Left lung (tissue), 10 donors: ENCODE results near the gene TECTB. TPM values are rescaled to one million over a fixed set of nuclear protein-coding genes. Genes with fewer than 3 reads are reported as not detected.

Experiments used
- ATAC-seq: fragments of 200-7000 bp; cut with Tn5 transposase; one replicate; pipeline ENCODE4 v1.9.1; 2020; ENCODE audit warnings: moderate library complexity
- DNase-seq, 4 donors: peaks; one replicate each; pipeline ENCODE4 v3.0.0-alpha.2; 2013 to 2020
- H3K27ac ChIP-seq, 2 donors: fragments of 200-600 bp; sonication (generic) in 1 of 2; one replicate each; pipeline versions ENCODE4 v1.5.0 to v1.8.0; 2020 to 2021
- H3K27me3 ChIP-seq, 2 donors: fragments of 200-600 bp; sonication (generic) in 1 of 2; one replicate each; pipeline versions ENCODE4 v1.5.0 to v1.8.0; 2020 to 2021
- H3K36me3 ChIP-seq, 2 donors: fragments of 200-600 bp; sonication (generic) in 1 of 2; one replicate each; pipeline versions ENCODE4 v1.5.0 to v1.8.0; 2020 to 2021
- H3K4me1 ChIP-seq, 2 donors: fragments of 200-600 bp; one replicate each; pipeline ENCODE4 v1.8.0; 2021
- H3K4me3 ChIP-seq, 2 donors: fragments of 200-600 bp; sonication (generic) in 1 of 2; one replicate each; pipeline versions ENCODE4 v1.5.0 to v1.8.0; 2020 to 2021; ENCODE audit warnings: mild to moderate bottlenecking in 1 of 2
- H3K9me3 ChIP-seq, 2 donors: fragments of 200-600 bp; sonication (generic) in 1 of 2; one replicate each; pipeline versions ENCODE4 v1.5.0 to v1.8.0; 2020 to 2021
- intact Hi-C, 2 donors: fragments of 100-400 bp; cut with DNase I; formaldehyde crosslinking; loops; one replicate each; pipeline versions ENCODE4 v1.11.2 to v1.14.2; 2022
- polyA plus RNA-seq, 6 donors: library from polyadenylated mRNA; unstranded; fragments of 120-200 nt; gene quantifications; one replicate each; pipeline ENCODE4 v1.2.1, GENCODE V29; 2013; ENCODE audit not compliant: insufficient read length in 6 of 6
- total RNA-seq, 2 donors: library from RNA; stranded (reverse); fragmentation: NEBNext Ultra II Directional; extraction: Animal tissue kit (Norgen Biotek cat#: 25700); gene quantifications; one replicate each; pipeline ENCODE4 v1.2.1, GENCODE V29; 2021
- TF ChIP-seq, protein P1 (sequence below), 2 donors: fragments of 200-600 bp; sonication (generic) in 1 of 2; IDR thresholded peaks; one replicate each; pipeline versions ENCODE4 v1.5.0 to v1.8.0; 2021; ENCODE audit warnings: antibody characterized with exemption in 2 of 2
- donor health status: DM: no; HTN: yes; CAD: no.
- donor health status: DM: no; HTN: no; CAD: no.

The TECTB gene
- total and polyA plus RNA-seq, 8 donors: not detected

DNA sequence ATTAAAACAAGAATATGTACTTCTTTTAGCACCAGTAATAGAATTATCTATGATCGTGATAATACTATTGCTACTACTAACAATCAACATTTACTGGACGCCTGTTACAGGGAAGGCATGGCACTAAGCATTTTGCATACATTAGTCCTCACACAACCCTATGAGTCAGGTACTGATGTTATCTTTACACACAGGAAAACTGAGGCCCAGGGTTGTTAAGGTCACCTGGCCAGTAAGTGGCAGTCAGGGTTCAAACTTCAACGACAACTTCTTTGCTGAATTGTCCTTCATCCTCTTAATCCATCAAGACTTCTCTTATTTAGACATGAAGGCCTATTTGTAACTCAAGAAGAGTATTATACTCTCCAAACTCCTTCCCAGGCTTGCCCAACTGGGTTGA is 48.8 kb downstream of the TECTB start:
- H3K27me3 ChIP-seq: no peaks in the 10 kb centered on the region
- no peaks in the 10 kb centered on the region for H3K36me3 ChIP-seq
- ATAC-seq (no peak), DNase-seq (no peak)
- H3K9me3 ChIP-seq: no peaks in the 10 kb centered on the region
- no peaks in the 10 kb centered on the region for H3K4me1 ChIP-seq
- no peak overlapping the region for H3K4me3 ChIP-seq
- intact Hi-C loops: no loop called here
- no peak overlapping the region for H3K27ac ChIP-seq
- TF ChIP-seq, protein P1, sequence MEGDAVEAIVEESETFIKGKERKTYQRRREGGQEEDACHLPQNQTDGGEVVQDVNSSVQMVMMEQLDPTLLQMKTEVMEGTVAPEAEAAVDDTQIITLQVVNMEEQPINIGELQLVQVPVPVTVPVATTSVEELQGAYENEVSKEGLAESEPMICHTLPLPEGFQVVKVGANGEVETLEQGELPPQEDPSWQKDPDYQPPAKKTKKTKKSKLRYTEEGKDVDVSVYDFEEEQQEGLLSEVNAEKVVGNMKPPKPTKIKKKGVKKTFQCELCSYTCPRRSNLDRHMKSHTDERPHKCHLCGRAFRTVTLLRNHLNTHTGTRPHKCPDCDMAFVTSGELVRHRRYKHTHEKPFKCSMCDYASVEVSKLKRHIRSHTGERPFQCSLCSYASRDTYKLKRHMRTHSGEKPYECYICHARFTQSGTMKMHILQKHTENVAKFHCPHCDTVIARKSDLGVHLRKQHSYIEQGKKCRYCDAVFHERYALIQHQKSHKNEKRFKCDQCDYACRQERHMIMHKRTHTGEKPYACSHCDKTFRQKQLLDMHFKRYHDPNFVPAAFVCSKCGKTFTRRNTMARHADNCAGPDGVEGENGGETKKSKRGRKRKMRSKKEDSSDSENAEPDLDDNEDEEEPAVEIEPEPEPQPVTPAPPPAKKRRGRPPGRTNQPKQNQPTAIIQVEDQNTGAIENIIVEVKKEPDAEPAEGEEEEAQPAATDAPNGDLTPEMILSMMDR (IDR thresholded peaks at IDR 0.05): no peak

DNA sequence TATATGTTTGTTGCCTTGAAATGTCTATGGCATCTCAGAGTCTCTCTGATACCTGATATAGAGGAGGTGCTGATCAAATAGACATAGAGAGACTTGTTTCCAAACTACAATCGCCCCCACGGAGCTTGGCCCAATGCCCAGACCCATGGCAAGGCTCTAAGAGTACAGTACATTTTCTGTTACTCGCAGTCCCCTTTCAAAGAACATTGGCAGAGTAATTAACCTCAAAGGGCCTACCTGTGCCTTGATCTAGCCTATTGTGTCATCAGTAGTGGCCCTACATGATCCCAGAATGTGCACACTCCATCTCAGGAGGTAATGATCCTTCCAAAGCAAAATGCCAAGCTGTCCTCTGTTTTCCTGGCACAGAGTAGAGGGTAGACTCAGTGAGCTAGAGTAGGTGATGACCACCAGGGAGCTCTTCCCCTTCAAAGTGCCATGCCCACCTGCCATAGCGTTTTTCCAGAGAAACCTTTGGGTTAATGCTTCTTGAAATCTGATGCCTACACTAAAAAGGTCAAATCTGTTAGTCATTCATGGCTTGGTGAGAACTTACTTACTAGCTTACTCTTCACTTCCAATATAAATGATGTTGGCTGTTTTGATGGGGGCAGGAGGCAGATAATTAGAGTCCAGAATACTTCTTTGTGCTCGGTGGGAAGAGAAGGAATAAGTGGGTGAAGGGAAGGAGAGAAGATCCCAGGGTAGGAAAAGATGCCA is 49.5 kb downstream of the TECTB start:
- intact Hi-C loops: no loop called here
- H3K4me3 ChIP-seq: no peak overlapping the region
- DNase-seq: peak in 1 of 4 donors; percentile 7
- H3K27me3 ChIP-seq: no peaks in the 10 kb centered on the region
- TF ChIP-seq, protein P1 (IDR thresholded peaks at IDR 0.05): no peak
- H3K9me3 ChIP-seq: no peaks in the 10 kb centered on the region
- no peak overlapping the region for H3K27ac ChIP-seq
- H3K36me3 ChIP-seq: no peaks in the 10 kb centered on the region
- H3K4me1 ChIP-seq: no peaks in the 10 kb centered on the region
- ATAC-seq: no peak

DNA sequence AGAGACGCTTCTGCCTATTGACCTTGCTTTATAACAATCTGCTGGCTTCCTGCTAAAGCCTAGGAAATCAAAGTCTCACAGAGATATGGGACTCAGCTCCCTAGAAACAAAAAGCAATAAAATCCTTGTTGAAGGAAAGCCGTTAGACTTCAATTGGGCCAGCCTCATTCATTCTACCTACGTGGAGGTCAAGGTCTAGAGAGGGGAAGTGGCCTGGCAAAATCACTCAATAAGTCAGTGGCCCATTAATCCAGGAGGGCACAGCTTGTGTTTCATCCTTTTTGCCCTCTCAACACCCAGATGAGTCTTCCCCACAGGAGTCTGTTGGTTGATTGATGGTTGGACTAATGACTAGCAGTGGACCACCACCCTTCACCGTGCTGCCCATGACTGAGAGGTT is 50.3 kb downstream of the TECTB start:
- intact Hi-C loops: no loop called here
- H3K9me3 ChIP-seq: no peaks in the 10 kb centered on the region
- TF ChIP-seq, protein P1 (IDR thresholded peaks at IDR 0.05): no peak
- no peaks in the 10 kb centered on the region for H3K4me1 ChIP-seq
- ATAC-seq: no peak
- H3K27me3 ChIP-seq: no peaks in the 10 kb centered on the region
- H3K36me3 ChIP-seq: no peaks in the 10 kb centered on the region
- DNase-seq: no peak
- H3K4me3 ChIP-seq: no peak overlapping the region
- H3K27ac ChIP-seq: no peak overlapping the region

DNA sequence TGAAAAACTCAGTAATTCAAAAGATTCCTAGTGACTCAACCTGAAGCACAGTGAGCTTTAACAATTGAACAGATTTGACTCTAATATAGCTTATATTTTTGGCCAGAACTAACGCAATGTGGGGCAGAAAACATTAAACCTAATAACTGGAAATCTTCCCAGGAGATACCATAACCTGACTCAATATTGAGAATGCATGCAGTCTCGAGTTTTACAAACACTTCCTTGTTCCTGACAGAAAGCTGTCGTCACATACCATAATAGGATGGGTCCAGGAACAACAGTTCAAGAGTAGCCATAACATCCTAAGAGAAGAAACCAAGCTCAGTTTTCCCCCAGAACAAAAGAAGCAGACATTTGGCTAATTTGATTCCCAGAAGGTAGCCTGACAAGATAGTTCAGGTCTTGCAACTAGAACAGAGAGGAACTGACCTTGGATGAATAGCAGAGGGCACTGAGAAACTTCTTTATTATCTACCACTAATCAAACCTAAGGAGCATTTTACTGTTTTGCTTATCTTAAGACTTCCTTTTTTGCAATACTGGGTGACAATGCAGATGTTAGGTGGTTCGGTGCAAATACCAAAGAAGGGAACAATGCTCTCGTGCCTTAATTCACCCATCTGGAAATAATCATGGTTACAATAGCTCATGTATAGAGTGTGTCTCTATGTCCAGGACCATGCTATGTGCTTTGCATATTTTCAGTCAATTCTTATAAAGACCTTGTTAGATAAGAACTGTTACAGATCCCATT is 52.1 kb downstream of the TECTB start:
- DNase-seq (no peak), ATAC-seq (no peak)
- Histone ChIP-seq H3K27me3 (no peaks in the 10 kb centered on the region), H3K4me1 (no peaks in the 10 kb centered on the region), H3K27ac (no peak overlapping the region), H3K4me3 (no peak overlapping the region), H3K9me3 (no peaks in the 10 kb centered on the region), H3K36me3 (no peaks in the 10 kb centered on the region)
- TF ChIP-seq, protein P1 (IDR thresholded peaks at IDR 0.05): no peak
- intact Hi-C loops: no loop called here

DNA sequence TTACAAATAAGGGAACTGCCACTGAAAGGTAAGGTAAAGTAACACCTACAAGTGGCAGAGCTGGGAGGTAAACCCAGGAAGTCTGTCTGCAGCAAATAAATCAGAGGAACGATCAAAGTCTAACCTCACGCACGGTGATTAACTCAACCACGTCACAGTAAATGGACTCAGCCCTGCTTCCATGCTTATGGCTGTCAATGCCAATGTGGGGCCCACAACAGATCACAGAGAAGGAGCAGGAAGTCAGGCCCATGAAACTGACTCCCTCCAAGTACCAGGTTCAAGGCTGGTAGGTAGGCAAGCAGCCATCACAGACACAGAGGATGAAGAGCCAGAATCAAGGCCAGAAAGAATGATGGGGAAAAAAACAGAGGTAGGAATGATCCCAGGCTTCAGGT is 52.7 kb downstream of the TECTB start:
- Histone ChIP-seq H3K4me1 (no peaks in the 10 kb centered on the region), H3K27ac (no peak overlapping the region), H3K4me3 (no peak overlapping the region), H3K27me3 (no peaks in the 10 kb centered on the region), H3K36me3 (no peaks in the 10 kb centered on the region), H3K9me3 (no peaks in the 10 kb centered on the region)
- intact Hi-C loops: no loop called here
- DNase-seq: no peak
- TF ChIP-seq, protein P1 (IDR thresholded peaks at IDR 0.05): no peak
- ATAC-seq: no peak
